GM12878 (cell line): Measurements from ENCODE around the gene DHPS. TPM values are rescaled to one million over a fixed set of nuclear protein-coding genes. Genes with fewer than 3 reads are reported as not detected.

Experiments used
- ATF3 ChIP-seq: IDR thresholded peaks from 2 replicates; pipeline ENCODE4 v1.6.1; 2011; ENCODE audit warnings: low read depth, mild to moderate bottlenecking, low read length, moderate library complexity, borderline replicate concordance; ENCODE audit errors: extremely low read depth
- BRCA1 ChIP-seq: IDR thresholded peaks from 2 replicates; pipeline ENCODE4 v1.6.1; 2011; ENCODE audit warnings: low read depth, low read length, improper control_type of control experiment
- CEBPB ChIP-seq, 2 experiments: fragments of 150-350 bp in 1 of 2; IDR thresholded peaks; 2 replicates each; pipeline ENCODE4 v1.6.1; 2012 to 2014; ENCODE audit warnings: low read depth in 2 of 2, low read length in 2 of 2, borderline replicate concordance in 1 of 2, inconsistent platforms in 1 of 2
- CREB1 ChIP-seq: IDR thresholded peaks from 2 replicates; pipeline ENCODE4 v1.6.1; 2012; ENCODE audit warnings: low read depth, mild to moderate bottlenecking, inconsistent platforms
- CREM ChIP-seq: IDR thresholded peaks from 2 replicates; pipeline ENCODE4 v1.6.1; 2014; ENCODE audit warnings: antibody characterized with exemption, low read depth
- CUX1 ChIP-seq: IDR thresholded peaks from 2 replicates; pipeline ENCODE4 v1.6.1; 2012; ENCODE audit warnings: improper control_type of control experiment, low read depth, low read length; ENCODE audit not compliant: insufficient replicate concordance
- ETV6 ChIP-seq, 2 experiments: fragments of 450-650 bp in 1 of 2; IDR thresholded peaks in 1 of 2; conservative IDR thresholded peaks in 1 of 2; 2 replicates each; pipeline ENCODE4 v1.6.1; 2014; ENCODE audit warnings: antibody characterized with exemption in 1 of 2, borderline replicate concordance in 1 of 2, low read depth in 1 of 2, mild to moderate bottlenecking in 1 of 2, moderate library complexity in 1 of 2
- GABPA ChIP-seq: IDR thresholded peaks from 2 replicates; pipeline ENCODE4 v1.6.1; 2014; ENCODE audit warnings: antibody characterized with exemption, low read depth, mild to moderate bottlenecking, inconsistent platforms
- IRF3 ChIP-seq: fragments of 450-650 bp; IDR thresholded peaks from 2 replicates; pipeline ENCODE4 v1.6.1; 2014; ENCODE audit warnings: mild to moderate bottlenecking
- MLLT1 ChIP-seq: fragments of 450-650 bp; IDR thresholded peaks from 2 replicates; pipeline ENCODE4 v1.6.1; 2016; ENCODE audit warnings: mild to moderate bottlenecking
- NKRF ChIP-seq: fragments of 450-650 bp; conservative IDR thresholded peaks from 2 replicates; pipeline ENCODE4 v1.6.1; 2017; ENCODE audit warnings: mild to moderate bottlenecking, moderate library complexity
- RFX5 ChIP-seq: IDR thresholded peaks from 2 replicates; pipeline ENCODE4 v1.6.1; 2011; ENCODE audit warnings: low read depth, low read length, improper control_type of control experiment
- RUNX3 ChIP-seq: IDR thresholded peaks from 2 replicates; pipeline ENCODE4 v1.6.1; 2012; ENCODE audit warnings: low read length, inconsistent platforms
- SP1 ChIP-seq: IDR thresholded peaks from one replicate; pipeline ENCODE4 v1.6.1; 2011; ENCODE audit warnings: low read depth, low read length
- TARDBP ChIP-seq: IDR thresholded peaks from 2 replicates; pipeline ENCODE4 v1.6.1; 2016; ENCODE audit warnings: borderline replicate concordance
- ZNF384 ChIP-seq: IDR thresholded peaks from 2 replicates; pipeline ENCODE4 v1.6.1; 2012; ENCODE audit warnings: low read depth, mild to moderate bottlenecking, low read length, improper control_type of control experiment, borderline replicate concordance
- polyA plus RNA-seq, 11 experiments: library from polyadenylated mRNA; depleted of rRNA in 4 of 11; unstranded in 6 of 11; stranded (reverse) in 5 of 11; fragments of >200 nt; fragmentation: Nextera tagmentation in 4 of 11; fragmentation: Illumina TruSeq in 1 of 11; extraction: Ambion mirVana in 4 of 11; extraction: Trizol in 1 of 11; gene quantifications; 1 replicate in 1 of 11; 2 replicates in 10 of 11; pipeline versions ENCODE4 v1.2.1 to v1.2.3, GENCODE V29; 2011 to 2016; ENCODE audit warnings: inconsistent platforms in 2 of 11, missing spikeins in 2 of 11, low read depth in 1 of 11
- total RNA-seq, 4 experiments: library from RNA; depleted of rRNA in 3 of 4; stranded (reverse); fragments of >200 nt in 3 of 4; fragmentation: Illumina TruSeq in 1 of 4; extraction: Trizol in 1 of 4; gene quantifications; 2 replicates each; pipeline versions ENCODE4 v1.2.1 to v1.2.3, GENCODE V29; 2013 to 2021
- TF ChIP-seq, protein P1 (sequence below): IDR thresholded peaks from 2 replicates; pipeline ENCODE4 v1.6.1; 2011; ENCODE audit warnings: mild to moderate bottlenecking, low read depth, low read length, moderate library complexity; ENCODE audit not compliant: insufficient replicate concordance

The DHPS gene
- total and polyA plus RNA-seq, 10 of the 15 experiments (the other 5 are each of a cell fraction or from before 2014, with no cell fraction given): 36.4 to 104 (median 83.4) TPM

DNA sequence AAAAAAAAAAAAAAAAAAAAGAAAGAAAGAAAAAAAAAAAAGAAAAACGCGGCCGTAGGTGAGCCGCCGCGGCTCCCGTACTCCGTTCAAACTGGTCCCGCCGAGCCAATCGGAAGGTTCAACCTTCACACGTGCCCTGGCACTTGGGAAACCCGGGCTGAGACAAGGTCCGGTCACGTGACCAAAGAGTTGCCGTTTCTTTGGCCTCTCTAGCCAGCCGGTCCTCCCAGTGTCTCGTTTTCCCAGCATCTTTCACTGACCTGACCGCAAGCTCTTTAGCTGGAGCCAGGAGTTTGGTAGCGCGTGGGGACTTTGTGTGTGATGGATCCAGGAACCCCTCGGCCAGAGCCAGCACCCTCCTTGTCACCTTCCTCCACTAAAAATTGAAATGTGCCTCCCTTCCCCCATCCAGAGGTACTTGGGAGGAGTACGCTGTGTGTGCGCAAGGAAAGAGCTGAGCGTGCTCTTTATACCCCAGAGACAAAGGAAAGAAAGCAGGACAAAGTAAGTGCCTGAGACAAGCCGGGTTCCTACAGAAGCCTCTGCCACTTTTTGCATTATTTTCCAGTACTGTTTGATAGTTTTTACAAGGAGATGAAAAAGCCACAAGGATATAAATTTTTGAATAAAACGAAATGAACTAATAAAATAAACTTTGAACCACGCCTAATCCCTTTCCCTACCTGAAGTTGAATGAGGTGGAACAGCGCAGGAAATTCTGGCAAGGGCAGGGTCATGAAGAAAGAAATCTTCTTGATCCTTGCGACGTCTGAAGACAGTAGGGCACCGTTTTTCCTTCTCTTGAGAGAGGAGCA lies 41.1 kb upstream of the DHPS start (continued):
- no peak for TF ChIP-seq ETV6 (conservative IDR thresholded peaks at IDR 0.05 in 1 of 2, IDR thresholded peaks at IDR 0.05 in 1 of 2; ENCODE audit: borderline replicate concordance in 1 of 2, low read depth in 1 of 2)
- TF ChIP-seq CREB1: peak; percentile 75
- TF ChIP-seq CREM: peak; percentile 81
- peak; percentile 96 for TF ChIP-seq RUNX3
- TF ChIP-seq CUX1: no peak
- peak; percentile 80; the same call in 1 of the 2 replicates for TF ChIP-seq MLLT1
- TF ChIP-seq BRCA1: no peak
- TF ChIP-seq ATF3: peak; percentile 95; the same call in 1 of the 2 replicates
- TF ChIP-seq CEBPB (IDR thresholded peaks at IDR 0.05; ENCODE audit: borderline replicate concordance in 1 of 2, low read depth in 2 of 2, low read length in 2 of 2): no peak
- TF ChIP-seq, protein P1, sequence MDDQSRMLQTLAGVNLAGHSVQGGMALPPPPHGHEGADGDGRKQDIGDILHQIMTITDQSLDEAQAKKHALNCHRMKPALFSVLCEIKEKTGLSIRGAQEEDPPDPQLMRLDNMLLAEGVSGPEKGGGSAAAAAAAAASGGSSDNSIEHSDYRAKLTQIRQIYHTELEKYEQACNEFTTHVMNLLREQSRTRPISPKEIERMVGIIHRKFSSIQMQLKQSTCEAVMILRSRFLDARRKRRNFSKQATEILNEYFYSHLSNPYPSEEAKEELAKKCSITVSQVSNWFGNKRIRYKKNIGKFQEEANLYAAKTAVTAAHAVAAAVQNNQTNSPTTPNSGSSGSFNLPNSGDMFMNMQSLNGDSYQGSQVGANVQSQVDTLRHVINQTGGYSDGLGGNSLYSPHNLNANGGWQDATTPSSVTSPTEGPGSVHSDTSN: no peak
- TF ChIP-seq TARDBP: 0 out of 2 replicates have a peak, but pooled peaks have one; percentile 23
- TF ChIP-seq NKRF: peak; percentile 75
- TF ChIP-seq SP1: peak; percentile 66
- TF ChIP-seq ZNF384: peak; percentile 99
- TF ChIP-seq RFX5: no peak
- TF ChIP-seq GABPA: peak; percentile 83
- peak; percentile 42; the same call in 1 of the 2 replicates for TF ChIP-seq IRF3
